Trophoblast cell (in vitro differentiated cells and primary cell): ENCODE results near the gene ATF4. TPM values are rescaled to one million over a fixed set of nuclear protein-coding genes. Genes with fewer than 3 reads are reported as not detected.

Experiments
- DNase-seq, 2 donors: peaks; one replicate each; pipeline ENCODE4 v3.0.0-alpha.2; 2016
- H2AFZ ChIP-seq: 2 replicates; pipeline ENCODE4 v1.6.1; 2013; ENCODE audit warnings: low read length, moderate library complexity, mild to moderate bottlenecking; ENCODE audit not compliant: insufficient read depth, poor library complexity
- H2AK5ac ChIP-seq: 2 replicates; pipeline ENCODE4 v1.6.1; 2013; ENCODE audit warnings: mild to moderate bottlenecking, low read length
- H2BK120ac ChIP-seq: 2 replicates; pipeline ENCODE4 v1.6.1; 2013; ENCODE audit warnings: low read length, mild to moderate bottlenecking, moderate library complexity; ENCODE audit not compliant: insufficient read depth, poor library complexity
- H2BK12ac ChIP-seq: 2 replicates; pipeline ENCODE4 v1.6.1; 2013; ENCODE audit warnings: mild to moderate bottlenecking, low read length, moderate library complexity
- H2BK5ac ChIP-seq: 2 replicates; pipeline ENCODE4 v1.6.1; 2013; ENCODE audit warnings: low read length, low read depth, moderate library complexity, mild to moderate bottlenecking; ENCODE audit not compliant: poor library complexity
- H3K14ac ChIP-seq: 2 replicates; pipeline ENCODE4 v1.6.1; 2013; ENCODE audit warnings: mild to moderate bottlenecking, low read length
- H3K18ac ChIP-seq: 2 replicates; pipeline ENCODE4 v1.6.1; 2013; ENCODE audit warnings: mild to moderate bottlenecking, low read length
- H3K23ac ChIP-seq: 2 replicates; pipeline ENCODE4 v1.6.1; 2013; ENCODE audit warnings: low read length
- H3K27ac ChIP-seq: 2 replicates; pipeline ENCODE4 v1.5.1; 2013; ENCODE audit warnings: low read depth, mild to moderate bottlenecking, inconsistent platforms, low read length, moderate library complexity
- H3K27me3 ChIP-seq: 2 replicates; pipeline ENCODE4 v1.6.1; 2013; ENCODE audit warnings: inconsistent platforms, mild to moderate bottlenecking, low read length, moderate library complexity; ENCODE audit not compliant: insufficient read depth
- H3K36me3 ChIP-seq, 2 experiments: 1 replicate in 1 of 2; 2 replicates in 1 of 2; pipeline ENCODE4 v1.6.1; 2013; ENCODE audit warnings: low read length in 2 of 2, mild to moderate bottlenecking in 2 of 2, moderate library complexity in 1 of 2; ENCODE audit not compliant: insufficient read depth in 2 of 2, control insufficient read depth in 1 of 2
- H3K4ac ChIP-seq: 2 replicates; pipeline ENCODE4 v1.6.1; 2013; ENCODE audit warnings: low read depth, mild to moderate bottlenecking, low read length, moderate library complexity
- H3K4me1 ChIP-seq, 2 experiments: 1 replicate in 1 of 2; 2 replicates in 1 of 2; pipeline ENCODE4 v1.6.1; 2013; ENCODE audit warnings: low read length in 2 of 2, mild to moderate bottlenecking in 2 of 2, moderate library complexity in 1 of 2; ENCODE audit not compliant: insufficient read depth in 2 of 2, control insufficient read depth in 1 of 2
- H3K4me2 ChIP-seq: 2 replicates; pipeline ENCODE4 v1.6.1; 2013; ENCODE audit warnings: inconsistent platforms, mild to moderate bottlenecking, low read length, moderate library complexity
- H3K4me3 ChIP-seq: 2 replicates; pipeline ENCODE4 v1.5.1; 2013; ENCODE audit warnings: mild to moderate bottlenecking, low read depth, low read length, inconsistent platforms
- H3K79me1 ChIP-seq: one replicate; pipeline ENCODE4 v1.6.1; 2013; ENCODE audit warnings: low read length
- H3K79me2 ChIP-seq: 2 replicates; pipeline ENCODE4 v1.6.1; 2013; ENCODE audit warnings: low read length, mild to moderate bottlenecking; ENCODE audit not compliant: control insufficient read depth, insufficient read depth, poor library complexity
- H3K9ac ChIP-seq: 2 replicates; pipeline ENCODE4 v1.6.1; 2013; ENCODE audit warnings: mild to moderate bottlenecking, low read length
- H3K9me3 ChIP-seq: 2 replicates; pipeline ENCODE4 v1.6.1; 2013; ENCODE audit warnings: low read depth, mild to moderate bottlenecking, control low read depth, inconsistent platforms, low read length; ENCODE audit not compliant: insufficient read depth
- H4K12ac ChIP-seq: 2 replicates; pipeline ENCODE4 v1.6.1; 2013; ENCODE audit warnings: low read depth, mild to moderate bottlenecking, low read length, moderate library complexity
- H4K8ac ChIP-seq: 2 replicates; pipeline ENCODE4 v1.6.1; 2013; ENCODE audit warnings: low read depth, mild to moderate bottlenecking, low read length, moderate library complexity
- H4K91ac ChIP-seq: one replicate; pipeline ENCODE4 v1.6.1; 2013; ENCODE audit warnings: low read depth, mild to moderate bottlenecking, low read length, moderate library complexity
- WGBS: extraction: QIAGEN DNeasy Blood & Tissue Kit; methylation state at CpG from one replicate; pipeline ENCODE4 v1.1.7; 2013; ENCODE audit warnings: missing lambda C conversion rate; ENCODE audit not compliant: insufficient read length, insufficient coverage; ENCODE audit errors: extremely low coverage; 5-methylcytosine and 5-hydroxymethylcytosine counted together
- polyA plus RNA-seq: library from polyadenylated mRNA; stranded (reverse); fragments of 200-250 nt; gene quantifications from 2 replicates; pipeline ENCODE4 v1.2.3, GENCODE V29; 2013

The ATF4 gene, protein sequence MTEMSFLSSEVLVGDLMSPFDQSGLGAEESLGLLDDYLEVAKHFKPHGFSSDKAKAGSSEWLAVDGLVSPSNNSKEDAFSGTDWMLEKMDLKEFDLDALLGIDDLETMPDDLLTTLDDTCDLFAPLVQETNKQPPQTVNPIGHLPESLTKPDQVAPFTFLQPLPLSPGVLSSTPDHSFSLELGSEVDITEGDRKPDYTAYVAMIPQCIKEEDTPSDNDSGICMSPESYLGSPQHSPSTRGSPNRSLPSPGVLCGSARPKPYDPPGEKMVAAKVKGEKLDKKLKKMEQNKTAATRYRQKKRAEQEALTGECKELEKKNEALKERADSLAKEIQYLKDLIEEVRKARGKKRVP
- 602 and 615 TPM in 2 replicates for polyA plus RNA-seq

DNA sequence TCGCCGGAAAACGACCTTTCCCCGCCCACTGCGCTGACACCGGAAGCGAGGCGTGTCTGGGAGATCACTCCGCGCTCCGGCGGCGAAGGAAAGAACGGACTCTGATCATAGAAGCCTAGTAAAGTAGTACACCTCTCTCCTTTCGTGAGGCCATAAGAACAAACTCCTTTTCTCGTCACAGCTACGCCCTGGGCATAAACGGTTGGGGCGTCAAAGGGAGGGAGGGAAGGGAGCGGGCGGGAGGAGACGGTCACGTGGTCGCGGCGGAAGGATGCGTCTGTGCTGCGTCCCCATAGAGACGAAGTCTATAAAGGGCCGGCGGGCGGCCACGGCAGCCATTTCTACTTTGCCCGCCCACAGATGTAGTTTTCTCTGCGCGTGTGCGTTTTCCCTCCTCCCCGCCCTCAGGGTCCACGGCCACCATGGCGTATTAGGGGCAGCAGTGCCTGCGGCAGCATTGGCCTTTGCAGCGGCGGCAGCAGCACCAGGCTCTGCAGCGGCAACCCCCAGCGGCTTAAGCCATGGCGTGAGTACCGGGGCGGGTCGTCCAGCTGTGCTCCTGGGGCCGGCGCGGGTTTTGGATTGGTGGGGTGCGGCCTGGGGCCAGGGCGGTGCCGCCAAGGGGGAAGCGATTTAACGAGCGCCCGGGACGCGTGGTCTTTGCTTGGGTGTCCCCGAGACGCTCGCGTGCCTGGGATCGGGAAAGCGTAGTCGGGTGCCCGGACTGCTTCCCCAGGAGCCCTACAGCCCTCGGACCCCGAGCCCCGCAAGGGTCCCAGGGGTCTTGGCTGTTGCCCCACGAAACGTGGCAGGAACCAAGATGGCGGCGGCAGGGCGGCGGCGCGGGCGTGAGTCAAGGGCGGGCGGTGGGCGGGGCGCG lies at the start of gene ATF4:
ATF4 (plus strand) TSS at position 337 of the 880 bp plus-strand sequence. CDS start 884 bp downstream, outside the sequence.
- Histone ChIP-seq H3K4me2 (peak within 1 kb of the TSS; percentile 82), H3K9me3 (no peaks in the 10 kb centered on the region), H3K4me1 (peaks cover 11 to 17% of the 10 kb centered on the region in 2 experiments), H3K23ac (no peak within 1 kb of the TSS), H2BK12ac (peak within 1 kb of the TSS; percentile 88), H3K36me3 (peaks cover 32 to 46% of the 10 kb centered on the region in 2 experiments), H4K91ac (peak within 1 kb of the TSS; percentile 96), H3K79me2 (peaks cover 20% of the 10 kb centered on the region), H2AK5ac (peak within 1 kb of the TSS; percentile 100), H3K79me1 (peaks cover 20% of the 10 kb centered on the region), H3K4me3 (peak within 1 kb of the TSS; percentile 98), H3K27ac (peak within 1 kb of the TSS; percentile 97), H3K14ac (peak within 1 kb of the TSS; percentile 99), H3K27me3 (no peaks in the 10 kb centered on the region), H2BK5ac (peak within 1 kb of the TSS; percentile 98), H2AFZ (peak within 1 kb of the TSS; percentile 92), H3K9ac (peak within 1 kb of the TSS; percentile 100), H2BK120ac (peak within 1 kb of the TSS; percentile 97), H4K12ac (peak within 1 kb of the TSS; percentile 98), H3K18ac (peak within 1 kb of the TSS; percentile 98), H3K4ac (peak within 1 kb of the TSS; percentile 99), H4K8ac (peak within 1 kb of the TSS; percentile 98)
- peak; percentile 76 to 92 for DNase-seq
- WGBS: no CpG with 5 or more reads among the region's 86 CpGs

DNA sequence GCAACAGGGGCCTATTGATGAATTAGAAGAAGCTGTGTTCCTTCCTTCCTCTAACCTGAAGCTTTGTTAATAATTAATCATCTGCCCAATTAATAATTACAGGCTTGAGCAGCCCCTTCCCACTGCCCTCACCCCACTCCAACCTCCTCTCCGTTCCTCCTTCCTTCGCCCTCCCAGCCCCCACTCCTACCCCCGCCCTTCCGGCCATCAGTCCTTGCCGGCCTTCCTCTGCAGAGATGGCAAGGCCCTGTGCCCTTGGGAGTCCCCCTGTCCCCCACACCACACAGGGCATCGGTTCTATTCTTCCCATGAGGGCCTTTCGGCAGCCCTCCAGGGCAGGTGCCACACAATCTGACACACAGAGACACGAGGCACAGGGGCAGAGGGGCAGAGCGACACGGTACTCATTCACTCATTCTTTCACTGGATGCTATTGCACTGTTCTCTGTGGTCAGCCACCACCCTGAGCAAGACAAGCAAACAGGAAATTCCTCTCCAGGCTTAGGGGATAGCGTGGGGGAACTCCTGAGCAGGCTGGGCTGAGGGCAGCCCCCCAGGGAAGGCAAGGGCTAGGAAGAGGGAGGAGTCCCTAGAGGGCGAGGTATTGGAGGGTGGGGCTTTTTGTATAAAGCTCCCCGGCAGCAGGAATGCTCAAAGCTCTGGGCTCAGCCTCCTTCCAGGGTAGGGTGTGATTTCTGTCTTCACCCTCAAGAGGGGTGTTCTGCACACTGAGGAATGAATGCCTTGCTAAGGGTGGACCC lies 48.8 kb upstream of the ATF4 start:
- Histone ChIP-seq H2AK5ac (peak overlapping the region; percentile 92), H3K27ac (peak overlapping the region; percentile 80), H3K9me3 (peaks cover 2% of the 10 kb centered on the region), H2BK5ac (peak overlapping the region; percentile 73), H2BK120ac (peak overlapping the region; percentile 89), H3K14ac (peak overlapping the region; percentile 63), H3K4me2 (no peak overlapping the region), H3K4me1 (peaks cover 69 to 70% of the 10 kb centered on the region in 2 experiments), H4K12ac (no peak overlapping the region), H4K8ac (peak overlapping the region; percentile 78), H3K79me1 (peaks cover 50% of the 10 kb centered on the region), H3K4ac (peak overlapping the region; percentile 38), H3K27me3 (no peaks in the 10 kb centered on the region), H4K91ac (peak overlapping the region; percentile 89), H3K9ac (no peak overlapping the region), H3K79me2 (peaks cover 33% of the 10 kb centered on the region), H2AFZ (peak overlapping the region; percentile 56), H3K18ac (peak overlapping the region; percentile 80), H3K23ac (no peak overlapping the region), H3K36me3 (peaks cover under 1 to 3% of the 10 kb centered on the region in 2 experiments), H3K4me3 (no peak overlapping the region), H2BK12ac (peak overlapping the region; percentile 90)
- peak; percentile 69 to 73 for DNase-seq
- no CpG with 5 or more reads among the region's 13 CpGs for WGBS

DNA sequence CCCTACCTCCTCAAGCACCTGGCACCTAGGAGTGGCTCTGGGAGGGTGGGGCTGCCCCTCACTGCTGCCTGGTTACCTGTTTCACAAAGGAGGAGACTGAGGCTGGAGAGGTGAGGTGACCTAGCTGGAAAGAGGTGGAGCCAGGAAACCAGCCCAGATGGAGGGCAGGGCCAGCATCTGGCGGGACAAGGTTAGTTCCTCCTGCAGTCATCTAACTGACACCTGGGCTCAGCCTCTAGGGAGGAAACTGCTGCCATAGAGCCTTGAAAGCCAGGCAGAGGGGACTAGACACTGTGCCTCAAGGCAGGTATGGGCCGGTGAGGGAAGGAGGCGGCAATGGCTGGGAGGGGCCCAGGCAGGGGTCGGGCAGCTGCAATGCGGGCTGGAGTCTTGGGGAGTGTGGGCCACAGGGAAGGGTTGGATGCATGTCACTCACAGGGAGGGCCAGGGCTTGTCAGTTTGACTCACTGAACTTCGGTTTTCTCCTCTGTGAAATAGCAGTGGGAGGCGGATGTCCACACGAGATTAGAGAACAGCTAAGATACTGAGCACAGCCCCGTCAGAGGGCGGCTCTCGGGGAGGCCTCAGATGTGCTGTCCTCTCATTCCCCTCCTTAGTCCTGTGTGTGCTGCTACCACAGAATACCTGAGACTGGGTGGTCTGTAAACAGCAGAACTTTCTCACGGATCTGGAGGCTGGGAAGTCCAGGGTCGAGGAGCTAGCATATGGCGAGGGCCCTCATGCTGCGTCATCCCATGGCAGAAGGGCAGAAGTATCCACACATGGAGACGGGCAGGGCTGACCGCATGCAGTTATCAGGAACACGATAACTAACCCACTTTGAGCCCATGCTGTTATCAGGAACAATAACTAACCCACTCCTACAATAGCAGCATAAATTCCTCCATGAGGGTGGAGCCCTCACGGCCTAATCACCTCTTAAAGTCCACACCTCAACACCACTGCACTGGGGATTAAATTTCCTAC lies 47.5 kb upstream of the ATF4 start:
- H2BK120ac ChIP-seq: peak overlapping the region; percentile 52
- H3K4me2 ChIP-seq: no peak overlapping the region
- peak overlapping the region; percentile 31 for H3K4ac ChIP-seq
- no peak overlapping the region for H4K12ac ChIP-seq
- no peak overlapping the region for H3K23ac ChIP-seq
- H3K18ac ChIP-seq: peak overlapping the region; percentile 70
- H3K27ac ChIP-seq: peak overlapping the region; percentile 89
- peak overlapping the region; percentile 71 for H4K8ac ChIP-seq
- peaks cover 64 to 65% of the 10 kb centered on the region in 2 experiments for H3K4me1 ChIP-seq
- no peak overlapping the region for H3K9ac ChIP-seq
- peaks cover 49% of the 10 kb centered on the region for H3K79me1 ChIP-seq
- peak; percentile 98 to 99 for DNase-seq
- peaks cover 33% of the 10 kb centered on the region for H3K79me2 ChIP-seq
- peaks cover 2% of the 10 kb centered on the region for H3K9me3 ChIP-seq
- peaks cover 9 to 10% of the 10 kb centered on the region in 2 experiments for H3K36me3 ChIP-seq
- peak overlapping the region; percentile 80 for H2BK12ac ChIP-seq
- peak overlapping the region; percentile 74 for H3K14ac ChIP-seq
- H3K4me3 ChIP-seq: no peak overlapping the region
- H2AK5ac ChIP-seq: peak overlapping the region; percentile 70
- H3K27me3 ChIP-seq: no peaks in the 10 kb centered on the region
- H4K91ac ChIP-seq: peak overlapping the region; percentile 92
- peak overlapping the region; percentile 46 for H2BK5ac ChIP-seq
- no CpG with 5 or more reads among the region's 19 CpGs for WGBS
- H2AFZ ChIP-seq: no peak overlapping the region
